Immature natural killer cell (primary cell): ENCODE results near the gene TSPAN17. TPM values are rescaled to one million over a fixed set of nuclear protein-coding genes. Genes with fewer than 3 reads are reported as not detected.

Source experiments
- DNase-seq, 3 donors: peaks; one replicate each; pipeline ENCODE4 v3.0.0; 2022; ENCODE audit warnings: mixed read lengths in 1 of 3
- H3K27ac Mint-ChIP-seq, 6 donors: one replicate each; pipeline ENCODE4 v1.8.0; 2020; ENCODE audit warnings: mixed read lengths in 6 of 6, mild to moderate bottlenecking in 5 of 6, inconsistent platforms in 4 of 6, moderate library complexity in 3 of 6
- H3K27me3 Mint-ChIP-seq, 3 donors: one replicate each; pipeline ENCODE4 v1.8.0; 2020 to 2021; ENCODE audit warnings: low read depth in 3 of 3, mild to moderate bottlenecking in 3 of 3, mixed read lengths in 3 of 3, moderate library complexity in 3 of 3, inconsistent platforms in 1 of 3
- H3K36me3 Mint-ChIP-seq, 3 donors: one replicate each; pipeline ENCODE4 v1.8.0; 2020; ENCODE audit warnings: mixed read lengths in 3 of 3, inconsistent platforms in 2 of 3, mild to moderate bottlenecking in 2 of 3
- H3K4me1 Mint-ChIP-seq, 2 donors: one replicate each; pipeline ENCODE4 v1.8.0; 2020; ENCODE audit warnings: inconsistent platforms in 2 of 2, mild to moderate bottlenecking in 2 of 2, mixed read lengths in 2 of 2, moderate library complexity in 1 of 2
- H3K4me3 Mint-ChIP-seq, 5 donors: one replicate each; pipeline ENCODE4 v1.8.0; 2020; ENCODE audit warnings: mild to moderate bottlenecking in 5 of 5, mixed read lengths in 5 of 5, inconsistent platforms in 3 of 5, moderate library complexity in 3 of 5
- H3K9me3 Mint-ChIP-seq, 6 donors: one replicate each; pipeline ENCODE4 v1.8.0; 2020; ENCODE audit warnings: mild to moderate bottlenecking in 6 of 6, mixed read lengths in 6 of 6, inconsistent platforms in 4 of 6, moderate library complexity in 3 of 6
- polyA plus RNA-seq, 3 donors: library from polyadenylated mRNA; unstranded; fragments of 300-500 nt; fragmentation: Illumina TruSeq; gene quantifications; one replicate each; pipeline ENCODE4 v1.2.3, GENCODE V29; 2021

The TSPAN17 gene
- polyA plus RNA-seq, 3 donors from 2014 or later = 45.2 to 53.0 (median 49.4) TPM

DNA sequence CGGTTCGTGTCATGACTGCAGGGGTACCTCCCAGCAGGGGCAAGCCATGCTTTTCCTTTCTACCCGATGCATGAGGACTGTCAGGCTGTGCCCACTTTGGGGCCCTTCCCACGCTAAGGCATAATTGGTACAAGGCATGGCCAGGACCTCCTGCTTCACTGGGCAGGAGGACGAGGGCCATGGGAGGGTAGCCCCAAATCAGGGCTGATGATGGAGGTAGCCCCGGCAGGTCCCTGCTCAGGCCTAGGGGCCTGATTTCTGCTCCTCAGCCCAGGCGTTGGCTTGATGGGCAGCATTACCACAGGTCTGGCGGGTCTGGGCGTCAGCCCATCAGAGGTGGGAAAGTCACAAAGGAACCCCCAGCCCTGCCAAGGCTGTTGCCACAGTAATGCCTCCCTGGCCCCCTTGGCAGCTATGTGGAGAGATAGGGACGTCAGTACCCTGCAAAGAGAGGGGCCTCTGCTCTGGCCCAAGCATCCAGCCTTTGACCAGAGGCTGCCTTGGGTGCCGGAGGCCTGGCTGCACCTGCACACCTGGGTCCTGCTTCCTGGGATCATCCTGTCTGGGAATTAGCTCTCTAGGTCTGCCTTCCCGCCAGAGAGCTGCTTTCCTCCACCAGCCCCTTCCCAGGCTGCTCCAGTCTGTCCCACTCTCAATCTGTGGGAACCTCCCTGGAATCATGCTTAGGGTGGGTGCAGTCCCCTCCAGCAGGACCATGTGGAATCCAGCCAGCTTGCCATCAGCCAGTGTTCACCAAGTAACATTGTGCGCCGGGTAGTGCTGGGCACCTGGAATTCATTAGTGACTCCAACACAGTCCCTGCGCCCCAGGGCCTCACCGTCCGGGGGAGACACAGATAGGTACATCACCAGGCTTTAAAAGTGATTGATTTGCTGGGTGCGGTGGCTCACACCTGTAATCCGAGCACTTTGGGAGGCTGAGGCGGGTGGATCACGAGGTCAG is 15.4 kb downstream of the TSPAN17 start:
- no peak overlapping the region for H3K4me3 Mint-ChIP-seq
- peaks cover 22 to 30% of the 10 kb centered on the region in 2 donors for H3K4me1 Mint-ChIP-seq
- H3K27me3 Mint-ChIP-seq = peaks cover 5 to 12% (median 7%) of the 10 kb centered on the region in 3 donors
- no peak for DNase-seq
- peaks cover 0 to 4% (median 3%) of the 10 kb centered on the region in 3 donors for H3K36me3 Mint-ChIP-seq
- no peak overlapping the region for H3K27ac Mint-ChIP-seq
- no peaks in the 10 kb centered on the region for H3K9me3 Mint-ChIP-seq

DNA sequence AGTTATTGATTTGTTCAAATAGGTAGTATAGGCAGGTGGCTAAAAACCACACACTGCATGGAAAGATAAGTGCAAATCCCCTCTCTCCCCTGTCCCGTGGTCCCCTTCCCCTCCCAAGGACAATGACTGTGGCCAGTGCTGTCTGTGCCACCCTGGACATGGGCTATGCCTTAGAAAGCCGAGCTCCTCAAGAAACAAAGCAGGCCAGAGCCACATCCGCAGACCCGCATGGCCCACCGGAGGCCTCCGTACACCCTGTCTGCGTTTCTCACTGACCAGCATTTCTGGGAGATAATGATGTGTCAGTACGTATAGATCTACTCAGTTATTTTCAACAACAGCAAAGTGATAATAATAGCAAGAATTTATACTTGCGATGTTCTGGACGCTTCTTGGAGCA is 16.3 kb downstream of the TSPAN17 start:
- no peak for DNase-seq
- no peak overlapping the region for H3K4me3 Mint-ChIP-seq
- H3K27ac Mint-ChIP-seq = no peak overlapping the region
- H3K36me3 Mint-ChIP-seq = no peaks in the 10 kb centered on the region
- no peaks in the 10 kb centered on the region for H3K9me3 Mint-ChIP-seq
- H3K27me3 Mint-ChIP-seq = peaks cover 5 to 18% (median 7%) of the 10 kb centered on the region in 3 donors
- H3K4me1 Mint-ChIP-seq = peaks cover 14 to 21% of the 10 kb centered on the region in 2 donors

DNA sequence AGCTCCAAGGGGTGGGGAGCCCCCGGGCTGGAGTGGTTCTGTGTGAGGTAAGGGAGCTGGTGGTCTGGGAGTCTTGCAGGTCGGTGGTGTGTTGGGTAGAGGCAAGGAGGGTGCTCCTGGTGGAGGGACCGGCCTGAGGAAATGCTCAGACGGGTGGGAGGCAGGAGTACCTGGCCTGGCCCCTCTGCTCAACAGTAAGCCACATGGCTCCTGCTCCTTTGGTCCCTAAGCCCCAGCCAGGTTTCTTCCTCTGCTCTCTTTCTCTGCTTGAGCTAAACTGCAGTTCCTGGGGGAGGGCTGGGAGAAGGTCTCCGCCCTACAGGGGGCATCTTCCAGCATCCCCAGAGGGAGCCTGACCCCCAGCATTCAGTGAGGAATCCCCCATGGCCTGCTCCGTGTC is 17.2 kb downstream of the TSPAN17 start:
- Mint-ChIP-seq H3K27ac (no peak overlapping the region), H3K36me3 (no peaks in the 10 kb centered on the region), H3K9me3 (no peaks in the 10 kb centered on the region), H3K4me1 (peaks cover 5 to 12% of the 10 kb centered on the region in 2 donors), H3K27me3 (peaks cover 5 to 24% (median 7%) of the 10 kb centered on the region in 3 donors), H3K4me3 (no peak overlapping the region)
- no peak for DNase-seq

DNA sequence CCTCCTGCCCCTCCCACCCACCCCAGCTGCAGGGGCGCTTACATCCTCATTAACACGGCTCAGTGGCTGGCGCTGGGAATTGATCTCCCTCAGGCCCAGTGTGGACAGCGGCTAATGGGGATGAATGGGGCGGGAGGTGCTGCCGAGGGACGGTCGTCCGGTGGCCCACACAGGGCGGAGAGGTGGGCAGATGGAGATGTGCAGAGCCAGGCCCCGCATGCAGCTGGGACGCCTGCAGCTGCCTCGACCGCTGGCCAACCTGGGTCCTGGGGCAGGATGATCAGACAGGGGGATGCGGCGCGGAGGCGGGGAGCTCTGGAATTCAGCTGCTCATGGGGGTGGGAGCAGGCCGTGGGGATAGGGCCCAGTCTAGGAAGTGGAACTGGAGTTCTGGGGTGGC is 17.6 kb downstream of the TSPAN17 start:
- Mint-ChIP-seq H3K4me3 (no peak overlapping the region), H3K9me3 (no peaks in the 10 kb centered on the region), H3K4me1 (peaks cover 4 to 8% of the 10 kb centered on the region in 2 donors), H3K27me3 (peaks cover 5 to 24% (median 7%) of the 10 kb centered on the region in 3 donors), H3K36me3 (no peaks in the 10 kb centered on the region), H3K27ac (no peak overlapping the region)
- no peak for DNase-seq

DNA sequence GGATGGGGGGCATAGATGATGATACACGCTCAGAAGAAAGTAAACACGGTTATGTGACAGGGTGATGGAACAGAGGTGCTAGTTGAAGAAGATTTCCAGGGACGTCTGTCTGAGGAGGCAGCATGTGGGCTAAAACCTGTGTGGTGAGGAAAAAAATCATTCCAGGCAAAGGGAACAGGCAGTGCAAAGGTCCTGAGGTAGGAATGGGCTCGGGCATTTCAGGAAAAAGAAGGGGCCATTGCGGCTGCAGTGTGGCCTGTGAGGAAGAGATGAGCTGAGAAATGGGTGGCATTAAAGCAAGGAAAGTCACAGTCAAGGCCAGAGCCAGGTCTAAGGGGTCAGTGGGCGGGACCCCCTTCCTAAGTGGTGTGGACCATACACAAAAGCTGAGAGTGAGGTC is 18.2 kb downstream of the TSPAN17 start:
- H3K36me3 Mint-ChIP-seq = no peaks in the 10 kb centered on the region
- no peak overlapping the region for H3K27ac Mint-ChIP-seq
- peaks cover 4 to 6% of the 10 kb centered on the region in 2 donors for H3K4me1 Mint-ChIP-seq
- H3K9me3 Mint-ChIP-seq = no peaks in the 10 kb centered on the region
- DNase-seq = no peak
- peaks cover 5 to 25% (median 7%) of the 10 kb centered on the region in 3 donors for H3K27me3 Mint-ChIP-seq
- no peak overlapping the region for H3K4me3 Mint-ChIP-seq

DNA sequence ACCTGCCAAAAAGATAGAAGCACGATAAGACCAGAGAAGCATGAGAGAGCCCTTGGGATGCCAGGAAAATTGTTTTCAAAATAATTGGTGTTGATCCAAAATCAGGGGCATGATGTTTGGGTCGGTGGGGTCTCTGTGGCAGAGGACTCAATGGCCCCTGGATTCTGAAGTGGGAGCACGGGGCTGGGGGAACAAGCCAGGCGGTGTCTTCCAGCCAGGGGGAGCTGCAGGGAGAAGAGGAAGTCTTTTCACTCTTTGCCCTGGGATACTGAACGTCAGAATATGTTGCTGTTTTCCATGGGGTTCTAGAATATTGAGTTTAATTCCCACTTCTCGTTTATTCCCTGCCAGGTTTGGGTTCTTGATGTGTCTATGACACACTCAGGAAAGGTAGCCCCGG is 20.4 kb downstream of the TSPAN17 start:
- H3K27ac Mint-ChIP-seq = no peak overlapping the region
- no peaks in the 10 kb centered on the region for H3K36me3 Mint-ChIP-seq
- no peaks in the 10 kb centered on the region for H3K9me3 Mint-ChIP-seq
- no peak for DNase-seq
- H3K4me3 Mint-ChIP-seq = no peak overlapping the region
- peaks cover 8 to 29% (median 11%) of the 10 kb centered on the region in 3 donors for H3K27me3 Mint-ChIP-seq
- H3K4me1 Mint-ChIP-seq = no peaks in the 10 kb centered on the region

DNA sequence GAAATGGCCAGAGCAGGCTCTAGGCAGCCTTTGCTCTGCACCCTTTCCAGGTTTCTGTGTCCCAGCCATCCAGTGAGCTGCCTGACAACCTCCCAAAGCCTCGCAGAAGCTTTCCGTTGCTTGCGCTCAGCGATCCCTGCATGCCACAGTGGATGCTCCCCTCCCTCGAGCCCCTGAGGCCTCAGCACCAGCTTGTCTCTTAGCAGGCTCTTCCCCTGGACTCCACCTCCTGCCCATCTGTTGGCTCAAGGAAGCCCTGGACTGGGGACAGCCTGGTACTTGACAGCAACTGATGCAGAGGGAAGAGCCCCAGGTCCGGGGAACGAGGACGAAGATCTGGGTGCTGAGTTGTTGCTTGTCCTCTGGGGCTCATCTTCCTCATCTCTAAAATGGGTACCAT is 23.2 kb downstream of the TSPAN17 start:
- no peaks in the 10 kb centered on the region for H3K36me3 Mint-ChIP-seq
- H3K4me3 Mint-ChIP-seq = no peak overlapping the region
- peaks cover 3 to 25% (median 7%) of the 10 kb centered on the region in 3 donors for H3K27me3 Mint-ChIP-seq
- H3K9me3 Mint-ChIP-seq = no peaks in the 10 kb centered on the region
- H3K4me1 Mint-ChIP-seq = peaks cover 11 to 14% of the 10 kb centered on the region in 2 donors
- H3K27ac Mint-ChIP-seq = no peak overlapping the region
- DNase-seq = no peak

DNA sequence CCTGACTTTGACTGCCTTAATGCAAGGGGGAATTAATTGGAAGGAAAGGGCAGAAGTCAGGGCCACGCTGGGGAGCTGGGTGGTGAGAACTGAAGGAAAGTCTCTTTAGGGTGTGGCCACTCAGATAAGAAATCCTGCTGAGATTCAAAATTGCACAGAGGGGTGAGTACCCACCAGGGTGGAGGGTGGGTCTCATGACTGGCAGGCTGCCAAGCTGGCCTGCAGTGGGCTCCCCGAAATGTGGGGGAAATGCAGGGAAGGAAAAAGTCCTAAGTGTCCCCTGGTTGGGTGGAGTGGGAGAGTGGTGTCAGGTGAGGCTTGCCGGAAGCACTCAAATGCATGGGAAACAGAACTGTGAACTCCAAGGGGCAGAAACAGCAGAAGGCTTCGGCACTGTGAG is 24.1 kb downstream of the TSPAN17 start:
- no peak overlapping the region for H3K4me3 Mint-ChIP-seq
- no peak for DNase-seq
- H3K36me3 Mint-ChIP-seq = no peaks in the 10 kb centered on the region
- H3K4me1 Mint-ChIP-seq = peaks cover 11 to 14% of the 10 kb centered on the region in 2 donors
- no peaks in the 10 kb centered on the region for H3K9me3 Mint-ChIP-seq
- H3K27ac Mint-ChIP-seq = no peak overlapping the region
- H3K27me3 Mint-ChIP-seq = peaks cover 3 to 22% (median 3%) of the 10 kb centered on the region in 3 donors

DNA sequence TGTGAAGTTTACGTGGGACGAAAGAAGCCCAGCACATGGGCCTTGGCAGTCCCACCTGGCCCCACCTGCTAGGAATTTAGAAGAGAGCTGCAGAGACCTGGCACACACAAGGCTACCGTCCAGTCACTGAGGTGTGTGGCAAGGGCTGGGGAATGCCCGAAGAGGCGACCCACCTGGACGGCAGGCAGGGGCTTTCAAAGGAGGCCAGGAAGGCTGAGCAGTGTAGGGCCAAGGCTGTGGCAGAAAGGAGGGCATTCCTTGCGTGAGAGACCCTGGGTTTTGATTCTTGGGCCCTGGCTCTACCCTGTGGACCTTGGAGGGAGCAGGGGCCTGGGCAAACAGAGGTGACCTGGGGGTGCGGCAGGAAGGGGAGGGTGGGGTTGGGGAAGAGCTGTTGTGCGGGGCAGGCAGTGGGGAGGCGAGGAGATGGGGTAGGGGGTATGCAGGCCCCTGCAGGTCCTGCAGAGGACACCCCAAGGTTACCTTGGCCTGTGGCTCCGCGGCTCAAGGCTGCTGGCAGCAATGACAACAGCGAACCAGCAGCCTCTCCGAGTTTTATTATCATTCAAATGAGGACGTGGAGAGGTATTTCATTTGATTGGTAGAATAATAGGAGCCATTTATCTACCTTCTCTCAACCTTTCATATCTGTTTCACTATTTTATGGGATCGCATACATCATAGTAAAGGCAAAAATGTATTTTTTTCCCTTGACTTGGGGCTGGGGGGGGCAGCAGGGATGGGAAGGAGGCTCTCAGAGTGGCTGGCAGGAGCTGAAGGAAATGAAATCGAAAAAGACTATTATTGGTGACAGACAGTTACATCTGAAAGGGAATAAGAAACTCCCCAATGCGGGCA is 24.8 kb downstream of the TSPAN17 start:
- Mint-ChIP-seq H3K4me3 (no peak overlapping the region), H3K27ac (no peak overlapping the region), H3K4me1 (peaks cover 11 to 14% of the 10 kb centered on the region in 2 donors), H3K36me3 (no peaks in the 10 kb centered on the region), H3K9me3 (no peaks in the 10 kb centered on the region), H3K27me3 (peaks cover 6 to 22% (median 6%) of the 10 kb centered on the region in 3 donors)
- DNase-seq = no peak

DNA sequence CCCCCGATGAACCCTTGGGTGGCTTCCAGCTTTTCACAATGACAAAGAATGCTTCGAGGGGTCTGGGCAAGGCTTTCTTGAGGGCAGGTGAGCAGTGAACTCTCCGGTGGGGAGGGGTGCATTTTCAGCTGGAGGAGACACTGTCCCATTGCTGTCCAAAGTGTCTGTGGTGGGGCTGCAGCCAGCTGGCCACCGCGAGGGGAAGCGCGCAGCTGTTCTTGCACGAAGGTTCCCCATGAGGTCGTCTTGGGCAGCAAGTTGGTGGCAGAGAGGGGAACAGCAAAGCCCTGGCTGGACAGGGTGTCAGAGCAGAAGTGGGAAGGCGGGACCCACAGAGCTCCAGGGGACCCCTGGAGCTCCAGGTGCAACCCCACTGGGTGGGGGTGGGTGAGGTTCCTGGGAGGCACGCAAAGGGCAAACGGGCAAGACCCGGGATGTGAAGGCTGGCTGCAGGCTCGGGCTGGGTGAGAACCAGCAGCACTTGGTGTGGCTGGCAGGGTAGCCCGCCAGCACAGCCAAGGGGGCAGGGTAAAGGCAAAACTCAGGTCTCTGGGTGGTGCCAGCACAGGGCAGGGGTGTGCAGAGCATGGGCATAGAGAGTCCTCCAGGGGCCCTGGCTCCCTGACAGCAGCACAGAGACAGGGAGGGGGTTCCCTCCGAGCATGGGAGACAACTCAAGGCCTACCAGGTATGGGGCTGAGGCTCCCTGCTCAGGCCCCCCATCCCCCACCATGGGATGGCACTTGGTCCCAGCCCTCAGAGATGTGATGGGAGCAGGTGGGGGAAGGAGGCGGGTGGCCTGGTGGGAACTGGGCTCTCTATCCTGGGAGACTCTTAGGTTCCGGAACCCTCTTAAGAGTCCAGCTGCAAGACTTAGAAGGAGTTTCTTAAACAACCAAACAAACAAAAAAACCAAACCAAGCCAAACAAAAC is 26.6 kb downstream of the TSPAN17 start:
- Mint-ChIP-seq H3K4me1 (peaks cover 11 to 14% of the 10 kb centered on the region in 2 donors), H3K36me3 (no peaks in the 10 kb centered on the region), H3K27ac (no peak overlapping the region), H3K27me3 (peaks cover 10 to 16% (median 11%) of the 10 kb centered on the region in 3 donors), H3K4me3 (no peak overlapping the region), H3K9me3 (no peaks in the 10 kb centered on the region)
- DNase-seq = no peak

DNA sequence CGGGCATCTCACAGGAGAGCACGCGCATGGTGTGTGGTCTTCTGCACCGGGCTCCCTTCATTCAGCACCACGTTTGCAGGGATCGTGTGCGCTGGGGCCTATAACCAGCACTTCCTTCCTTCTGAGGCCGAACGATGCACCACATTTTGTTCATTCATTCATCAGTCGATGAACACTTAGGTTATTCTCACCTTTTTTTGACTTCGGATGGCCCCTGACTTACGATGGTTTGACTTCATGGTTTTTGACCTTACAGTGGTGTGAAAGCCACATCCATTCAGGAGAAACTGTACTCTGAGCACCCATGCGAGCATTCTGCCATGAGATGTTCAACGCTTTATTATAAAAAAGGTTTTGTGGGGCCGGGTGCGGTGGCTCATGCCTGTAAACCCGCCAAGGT is 27.5 kb downstream of the TSPAN17 start:
- DNase-seq = peak; percentile 44 to 69 (median 65)
- peaks cover 10 to 15% (median 15%) of the 10 kb centered on the region in 3 donors for H3K27me3 Mint-ChIP-seq
- no peaks in the 10 kb centered on the region for H3K9me3 Mint-ChIP-seq
- H3K27ac Mint-ChIP-seq = peak overlapping the region in 2 of 6 donors; percentile 0 to 30
- peaks cover 11 to 14% of the 10 kb centered on the region in 2 donors for H3K4me1 Mint-ChIP-seq
- peak overlapping the region in 2 of 5 donors; percentile 41 to 53 for H3K4me3 Mint-ChIP-seq
- no peaks in the 10 kb centered on the region for H3K36me3 Mint-ChIP-seq

DNA sequence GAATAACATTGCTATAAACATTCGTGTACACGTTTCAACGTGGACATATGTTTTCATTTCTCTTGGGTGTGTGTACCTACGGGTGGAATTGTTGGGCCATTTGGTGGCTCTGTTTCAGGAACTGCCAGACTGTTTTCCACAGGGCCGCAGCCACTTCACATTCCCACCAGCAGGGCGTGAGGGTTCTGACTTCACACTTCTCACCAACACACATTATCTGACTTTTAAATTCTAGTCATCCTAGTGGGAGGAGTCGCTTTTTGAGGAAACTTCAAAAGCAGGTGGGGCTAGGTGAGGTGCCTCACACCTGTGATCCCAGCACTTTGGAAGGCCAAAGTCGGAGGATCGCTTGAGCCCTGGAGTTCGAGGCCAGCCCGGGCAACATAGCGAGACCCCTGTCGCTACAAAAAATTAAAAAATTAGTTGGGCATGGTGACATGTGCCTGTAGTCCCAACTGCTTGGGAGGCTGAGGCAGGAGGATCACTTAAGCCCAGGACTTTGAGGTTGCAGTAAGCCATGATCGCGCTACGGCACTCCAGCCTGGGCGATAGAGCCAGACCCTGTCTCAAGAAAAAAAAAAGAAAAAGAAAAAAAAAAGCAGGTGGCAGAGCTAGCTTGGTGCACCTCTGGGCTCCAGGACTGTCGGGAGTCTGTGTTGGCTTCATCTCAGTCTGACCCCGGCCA is 28.5 kb downstream of the TSPAN17 start:
- no peak overlapping the region for H3K4me3 Mint-ChIP-seq
- DNase-seq = no peak
- H3K27me3 Mint-ChIP-seq = peaks cover 11 to 16% (median 14%) of the 10 kb centered on the region in 3 donors
- H3K4me1 Mint-ChIP-seq = peaks cover 11 to 14% of the 10 kb centered on the region in 2 donors
- no peaks in the 10 kb centered on the region for H3K9me3 Mint-ChIP-seq
- no peaks in the 10 kb centered on the region for H3K36me3 Mint-ChIP-seq
- H3K27ac Mint-ChIP-seq = no peak overlapping the region
